ENCODE data around the gene GLRA1. TPM values are rescaled to one million over a fixed set of nuclear protein-coding genes. Genes with fewer than 3 reads are reported as not detected.
A peak's percentile ranks its signal among the peaks of the same experiment; 100 is the strongest.
"Not testable (repeated sequence)": the region's sequence is repeated elsewhere in the genome, so short reads cannot be mapped to it uniquely, and the experiment has no call there.

GLRA1 gene
- total RNA-seq, 1 experiment from 2014 or later = not detected

GRCh38 chr5:151787817-151788216 lies 136.8 kb downstream of the GLRA1 start:
- H3K4me3 Mint-ChIP-seq (ENCODE audit: unreplicated experiment) = no peak overlapping the region

GRCh38 chr5:151786468-151786867 lies 138.2 kb downstream of the GLRA1 start:
- H3K27me3 ChIP-seq (replicated peaks; ENCODE audit: control insufficient read depth, insufficient read depth, low read length) = no peaks in the 10 kb centered on the region
- peaks cover 10% of the 10 kb centered on the region for H3K4me1 Mint-ChIP-seq (ENCODE audit: low read depth, unreplicated experiment)
- ChIA-PET CTCF (no interaction called here), POLR2A (no interaction called here)
- no peak for TF ChIP-seq CTCF (IDR thresholded peaks at IDR 0.05; ENCODE audit: insufficient read depth in 1 of 2, low read depth in 1 of 2, low read length in 1 of 2, severe bottlenecking in 1 of 2, unreplicated experiment in 1 of 2)
- H3K27me3 Mint-ChIP-seq (ENCODE audit: insufficient read depth, unreplicated experiment) = no peaks in the 10 kb centered on the region
- H3K4me1 ChIP-seq = peaks cover 22% of the 10 kb centered on the region
- BruUV-seq (replicated peaks) = no TSS peak
- H3K36me3 ChIP-seq (ENCODE audit: control insufficient read depth, insufficient read depth, low read length) = peaks cover 3% of the 10 kb centered on the region; the same call in 1 of the 2 replicates
- no peak overlapping the region for H3K27ac Mint-ChIP-seq (ENCODE audit: unreplicated experiment)
- DNase-seq = no peak
- H3K4me3 Mint-ChIP-seq (ENCODE audit: unreplicated experiment) = no peak overlapping the region
- peaks cover 51% of the 10 kb centered on the region for H3K36me3 Mint-ChIP-seq (ENCODE audit: insufficient read depth, unreplicated experiment)
- intact Hi-C loops (cut with micrococcal nuclease; ENCODE audit: unreplicated experiment) = no loop called here
- no peaks in the 10 kb centered on the region for H3K9me3 Mint-ChIP-seq (ENCODE audit: unreplicated experiment)
- H3K9me3 ChIP-seq = no peaks in the 10 kb centered on the region
- no peak overlapping the region for H3K4me3 ChIP-seq (ENCODE audit: low read depth, low read length)

More at GRCh38 chr5:151787817-151788216, 136.8 kb downstream of the GLRA1 start:
- no peaks in the 10 kb centered on the region for H3K9me3 ChIP-seq
- no peak overlapping the region for H3K27ac Mint-ChIP-seq (ENCODE audit: unreplicated experiment)
- TF ChIP-seq CTCF (IDR thresholded peaks at IDR 0.05; ENCODE audit: insufficient read depth in 1 of 2, low read depth in 1 of 2, low read length in 1 of 2, severe bottlenecking in 1 of 2, unreplicated experiment in 1 of 2) = no peak
- DNase-seq = no peak
- H3K36me3 ChIP-seq (ENCODE audit: control insufficient read depth, insufficient read depth, low read length) = peaks cover 3% of the 10 kb centered on the region; the same call in 1 of the 2 replicates
- no peak overlapping the region for H3K4me3 ChIP-seq (ENCODE audit: low read depth, low read length)
- peaks cover 64% of the 10 kb centered on the region for H3K36me3 Mint-ChIP-seq (ENCODE audit: insufficient read depth, unreplicated experiment)
- ChIA-PET POLR2A (no interaction called here), CTCF (interaction anchor here (0.6 kb wide), 1 partner anchor 11 kb away, joined by 4 read pairs; no protein-coding TSS in a partner anchor)
- H3K9me3 Mint-ChIP-seq (ENCODE audit: unreplicated experiment) = no peaks in the 10 kb centered on the region
- H3K27me3 Mint-ChIP-seq (ENCODE audit: insufficient read depth, unreplicated experiment) = no peaks in the 10 kb centered on the region
- peaks cover 10% of the 10 kb centered on the region for H3K4me1 Mint-ChIP-seq (ENCODE audit: low read depth, unreplicated experiment)
- no TSS peak for BruUV-seq (replicated peaks)
- intact Hi-C loops (cut with micrococcal nuclease; ENCODE audit: unreplicated experiment) = no loop called here
- H3K27me3 ChIP-seq (replicated peaks; ENCODE audit: control insufficient read depth, insufficient read depth, low read length) = no peaks in the 10 kb centered on the region
- H3K4me1 ChIP-seq = peaks cover 16% of the 10 kb centered on the region

DNA sequence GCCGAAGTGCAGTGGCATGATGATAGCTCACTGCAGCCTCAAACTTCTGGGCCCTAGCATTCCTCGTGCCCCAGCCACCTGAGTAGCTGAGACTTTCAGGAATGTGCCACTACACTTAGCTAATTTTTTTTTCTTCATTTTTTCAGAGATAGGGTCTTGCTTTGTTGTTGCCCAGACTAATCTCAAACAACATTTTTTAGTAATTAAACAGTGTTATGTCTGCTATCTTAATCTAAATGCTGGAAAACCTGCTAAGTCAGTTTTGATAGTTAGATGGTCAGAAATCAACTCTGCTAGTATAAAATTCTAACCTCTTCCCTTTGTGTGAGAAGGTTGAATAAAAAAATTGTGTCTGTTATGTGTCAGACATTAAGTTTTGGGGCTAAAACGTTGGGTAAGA lies 140.5 kb downstream of the GLRA1 start:
- TF ChIP-seq CTCF (IDR thresholded peaks at IDR 0.05; ENCODE audit: insufficient read depth in 1 of 2, low read depth in 1 of 2, low read length in 1 of 2, severe bottlenecking in 1 of 2, unreplicated experiment in 1 of 2) = no peak
- Mint-ChIP-seq H3K4me1 (ENCODE audit: low read depth, unreplicated experiment) (peaks cover 25% of the 10 kb centered on the region), H3K36me3 (ENCODE audit: insufficient read depth, unreplicated experiment) (peaks cover 37% of the 10 kb centered on the region), H3K9me3 (ENCODE audit: unreplicated experiment) (no peaks in the 10 kb centered on the region), H3K4me3 (ENCODE audit: unreplicated experiment) (peak overlapping the region; percentile 19), H3K27me3 (ENCODE audit: insufficient read depth, unreplicated experiment) (no peaks in the 10 kb centered on the region), H3K27ac (ENCODE audit: unreplicated experiment) (no peak overlapping the region)
- Histone ChIP-seq H3K36me3 (ENCODE audit: control insufficient read depth, insufficient read depth, low read length) (no peaks in the 10 kb centered on the region), H3K27me3 (replicated peaks; ENCODE audit: control insufficient read depth, insufficient read depth, low read length) (no peaks in the 10 kb centered on the region), H3K4me3 (ENCODE audit: low read depth, low read length) (no peak overlapping the region), H3K9me3 (no peaks in the 10 kb centered on the region), H3K4me1 (peaks cover 45% of the 10 kb centered on the region)
- intact Hi-C loops (cut with micrococcal nuclease; ENCODE audit: unreplicated experiment) = no loop called here
- ChIA-PET CTCF (no interaction called here), POLR2A (interaction anchor here (2.3 kb wide), 1 partner anchor 13 kb away, joined by 15 read pairs; the partner anchor contains the start of gene G3BP1)
- no peak for DNase-seq
- no TSS peak for BruUV-seq (replicated peaks)

GRCh38 chr5:151783664-151784063 lies 141.0 kb downstream of the GLRA1 start:
- POLR2A ChIA-PET = interaction anchor here (2.3 kb wide), 1 partner anchor 13 kb away, joined by 15 read pairs; the partner anchor contains the start of gene G3BP1

More at GRCh38 chr5:151783664-151784063, 141.0 kb downstream of the GLRA1 start:
- H3K4me3 ChIP-seq (ENCODE audit: low read depth, low read length); H3K4me3 Mint-ChIP-seq (ENCODE audit: unreplicated experiment); H3K36me3 ChIP-seq (ENCODE audit: control insufficient read depth, insufficient read depth, low read length); H3K27ac Mint-ChIP-seq (ENCODE audit: unreplicated experiment); H3K27me3 Mint-ChIP-seq (ENCODE audit: insufficient read depth, unreplicated experiment); CTCF ChIA-PET; BruUV-seq (replicated peaks); intact Hi-C loops (cut with micrococcal nuclease; ENCODE audit: unreplicated experiment); DNase-seq; H3K27me3 ChIP-seq (replicated peaks; ENCODE audit: control insufficient read depth, insufficient read depth, low read length); H3K9me3 ChIP-seq; H3K9me3 Mint-ChIP-seq (ENCODE audit: unreplicated experiment): not testable (repeated sequence)
- Mint-ChIP-seq H3K4me1 (ENCODE audit: low read depth, unreplicated experiment) (peaks cover 29% of the 10 kb centered on the region), H3K36me3 (ENCODE audit: insufficient read depth, unreplicated experiment) (peaks cover 37% of the 10 kb centered on the region)
- peaks cover 50% of the 10 kb centered on the region for H3K4me1 ChIP-seq
